Osteocyte (in vitro differentiated cells): ENCODE measurements around the gene UGT1A9. TPM values are rescaled to one million over a fixed set of nuclear protein-coding genes. Genes with fewer than 3 reads are reported as not detected.
"Not testable (repeated sequence)": the region's sequence is repeated elsewhere in the genome, so short reads cannot be mapped to it uniquely, and the experiment has no call there.

Experiments used
- DNase-seq: peaks from one replicate; pipeline ENCODE4 v3.0.0; 2021; ENCODE audit warnings: mixed read lengths; ENCODE audit not compliant: unreplicated experiment; ENCODE audit errors: extremely low spot score
- H3K27ac Mint-ChIP-seq: one replicate; pipeline ENCODE4 v1.8.0; 2021; ENCODE audit warnings: mild to moderate bottlenecking, mixed read lengths; ENCODE audit not compliant: unreplicated experiment
- H3K27me3 Mint-ChIP-seq: one replicate; pipeline ENCODE4 v1.8.0; 2021; ENCODE audit warnings: mixed read lengths; ENCODE audit not compliant: unreplicated experiment
- H3K36me3 Mint-ChIP-seq: one replicate; pipeline ENCODE4 v1.8.0; 2021; ENCODE audit warnings: mixed read lengths; ENCODE audit not compliant: unreplicated experiment
- H3K4me1 Mint-ChIP-seq: one replicate; pipeline ENCODE4 v1.8.0; 2021; ENCODE audit warnings: mixed read lengths; ENCODE audit not compliant: unreplicated experiment
- H3K4me3 Mint-ChIP-seq: one replicate; pipeline ENCODE4 v1.8.0; 2021; ENCODE audit warnings: mild to moderate bottlenecking, moderate library complexity, mixed read lengths; ENCODE audit not compliant: unreplicated experiment
- H3K9me3 Mint-ChIP-seq: one replicate; pipeline ENCODE4 v1.8.0; 2021; ENCODE audit warnings: mixed read lengths; ENCODE audit not compliant: unreplicated experiment
- total RNA-seq: library from RNA; stranded (reverse); gene quantifications from 2 replicates; pipeline ENCODE4 v1.2.1, GENCODE V29; 2021
- TF ChIP-seq, protein P1 (sequence below): fragments of 200-600 bp; sonication (generic); IDR thresholded peaks from 2 replicates; pipeline ENCODE4 v1.5.0; 2021; ENCODE audit warnings: antibody characterized with exemption, mild to moderate bottlenecking, moderate library complexity

UGT1A9 gene
- total RNA-seq, 1 donor from 2014 or later, result not detected

GRCh38 chr2:233746475-233747282, 75.0 kb downstream of the UGT1A9 start:
- DNase-seq, result no peak
- Mint-ChIP-seq H3K4me3 (no peak overlapping the region), H3K36me3 (no peaks in the 10 kb centered on the region), H3K9me3 (peaks cover 6% of the 10 kb centered on the region), H3K27ac (no peak overlapping the region), H3K4me1 (peaks cover 1% of the 10 kb centered on the region), H3K27me3 (peaks cover 56% of the 10 kb centered on the region)
- TF ChIP-seq, protein P1, sequence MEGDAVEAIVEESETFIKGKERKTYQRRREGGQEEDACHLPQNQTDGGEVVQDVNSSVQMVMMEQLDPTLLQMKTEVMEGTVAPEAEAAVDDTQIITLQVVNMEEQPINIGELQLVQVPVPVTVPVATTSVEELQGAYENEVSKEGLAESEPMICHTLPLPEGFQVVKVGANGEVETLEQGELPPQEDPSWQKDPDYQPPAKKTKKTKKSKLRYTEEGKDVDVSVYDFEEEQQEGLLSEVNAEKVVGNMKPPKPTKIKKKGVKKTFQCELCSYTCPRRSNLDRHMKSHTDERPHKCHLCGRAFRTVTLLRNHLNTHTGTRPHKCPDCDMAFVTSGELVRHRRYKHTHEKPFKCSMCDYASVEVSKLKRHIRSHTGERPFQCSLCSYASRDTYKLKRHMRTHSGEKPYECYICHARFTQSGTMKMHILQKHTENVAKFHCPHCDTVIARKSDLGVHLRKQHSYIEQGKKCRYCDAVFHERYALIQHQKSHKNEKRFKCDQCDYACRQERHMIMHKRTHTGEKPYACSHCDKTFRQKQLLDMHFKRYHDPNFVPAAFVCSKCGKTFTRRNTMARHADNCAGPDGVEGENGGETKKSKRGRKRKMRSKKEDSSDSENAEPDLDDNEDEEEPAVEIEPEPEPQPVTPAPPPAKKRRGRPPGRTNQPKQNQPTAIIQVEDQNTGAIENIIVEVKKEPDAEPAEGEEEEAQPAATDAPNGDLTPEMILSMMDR, result no peak

GRCh38 chr2:233747283-233747544, 75.5 kb downstream of the UGT1A9 start:
- TF ChIP-seq, protein P1, result no peak
- no peak for DNase-seq
- H3K4me1 Mint-ChIP-seq, result peaks cover 2% of the 10 kb centered on the region
- H3K4me3 Mint-ChIP-seq, result no peak overlapping the region
- no peaks in the 10 kb centered on the region for H3K36me3 Mint-ChIP-seq
- peaks cover 6% of the 10 kb centered on the region for H3K9me3 Mint-ChIP-seq
- H3K27ac Mint-ChIP-seq, result no peak overlapping the region
- peaks cover 57% of the 10 kb centered on the region for H3K27me3 Mint-ChIP-seq

- H3K9me3 Mint-ChIP-seq, H3K4me3 Mint-ChIP-seq, H3K36me3 Mint-ChIP-seq, DNase-seq, H3K27ac Mint-ChIP-seq, H3K4me1 Mint-ChIP-seq: not testable (repeated sequence)
- H3K27me3 Mint-ChIP-seq, result peaks cover 61% of the 10 kb centered on the region
Measured at GRCh38 chr2:233750689-233751088, 79.0 kb downstream of the UGT1A9 start.

DNA sequence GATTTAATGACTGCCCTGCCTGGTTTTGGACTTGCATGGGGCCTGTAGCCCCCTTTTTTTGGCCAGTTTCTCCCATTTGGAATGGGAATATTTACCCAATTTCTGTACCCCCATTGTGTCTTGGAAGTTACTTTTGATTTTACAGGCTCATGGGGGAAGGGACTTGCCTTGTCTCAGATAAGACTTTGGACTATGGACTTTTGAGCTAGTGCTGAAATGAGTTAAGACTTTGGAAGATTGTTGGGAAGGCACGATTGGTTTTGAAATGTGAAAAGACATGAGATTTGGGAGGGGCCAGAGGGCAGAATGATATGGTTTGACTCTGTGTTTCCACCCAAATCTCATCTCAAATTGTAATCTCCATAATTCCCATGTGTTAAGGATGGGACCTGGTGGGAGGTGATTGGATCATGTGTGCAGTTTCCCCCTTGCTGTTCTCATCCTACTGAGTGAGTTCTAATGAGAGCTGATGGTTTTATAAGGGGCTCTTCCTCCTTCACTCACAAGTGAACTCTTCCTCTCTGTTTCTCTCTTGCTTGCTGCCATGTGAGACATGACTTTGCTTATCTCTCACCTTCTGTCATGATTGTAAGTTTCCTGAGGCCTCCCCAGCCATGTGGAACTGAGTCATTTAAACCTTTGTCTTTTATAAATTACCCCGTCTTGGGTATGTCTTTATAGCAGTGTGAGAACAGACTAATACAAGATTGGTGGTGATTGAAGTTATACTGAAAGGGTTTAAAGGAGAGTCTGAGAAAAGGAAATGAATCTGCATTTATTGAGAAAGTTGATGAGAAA, 79.7 kb downstream of the UGT1A9 start:
- H3K27ac Mint-ChIP-seq, DNase-seq, H3K4me3 Mint-ChIP-seq, H3K9me3 Mint-ChIP-seq, H3K36me3 Mint-ChIP-seq, H3K4me1 Mint-ChIP-seq: not testable (repeated sequence)
- peaks cover 58% of the 10 kb centered on the region for H3K27me3 Mint-ChIP-seq

GRCh38 chr2:233754872-233755611, 83.3 kb downstream of the UGT1A9 start:
- Mint-ChIP-seq H3K9me3 (peaks cover 4% of the 10 kb centered on the region), H3K36me3 (no peaks in the 10 kb centered on the region), H3K4me1 (peaks cover 2% of the 10 kb centered on the region), H3K27me3 (peaks cover 31% of the 10 kb centered on the region), H3K4me3 (no peak overlapping the region), H3K27ac (no peak overlapping the region)
- DNase-seq, result no peak
- TF ChIP-seq, protein P1, result no peak
